Spleen (tissue), 7 donors: ENCODE data around the gene ISM2.

ENCODE experiments used
- CTCF ChIP-seq, 11 experiments: fragments of 200-600 bp in 7 of 11; fragments of 450-650 bp in 4 of 11; sonication (generic) in 4 of 11; IDR thresholded peaks in 8 of 11; conservative IDR thresholded peaks in 3 of 11; 1 replicate in 7 of 11; 2 replicates in 4 of 11; pipeline versions ENCODE4 v1.4.0 to v1.8.0; 2016 to 2021; ENCODE audit warnings: antibody characterized with exemption in 11 of 11, inconsistent platforms in 4 of 11, mild to moderate bottlenecking in 1 of 11
- POLR2A ChIP-seq, 3 donors: fragments of 450-650 bp; IDR thresholded peaks; one replicate each; pipeline ENCODE4 v1.5.1; 2017; ENCODE audit warnings: antibody characterized with exemption in 3 of 3, mild to moderate bottlenecking in 1 of 3
- POLR2AphosphoS5 ChIP-seq, 3 donors: sonication (generic); formaldehyde crosslinking; IDR thresholded peaks; one replicate each; pipeline ENCODE4 v1.5.1; 2017; ENCODE audit warnings: antibody characterized with exemption in 3 of 3
- donor health status: DM: no; HTN: no; CAD: no; lungs with moderate emphysema.
- donor health status: DM: no; HTN: no; CAD: no.
- donor health status: DM: no; HTN: no; CAD: no.

GRCh38 chr14:77509366-77509765, 10.8 kb upstream of the ISM2 start:
- no peak for TF ChIP-seq POLR2AphosphoS5 (IDR thresholded peaks at IDR 0.05)
- TF ChIP-seq CTCF (IDR thresholded peaks at IDR 0.05 in 8 of 11, conservative IDR thresholded peaks at IDR 0.05 in 3 of 11): no peak
- TF ChIP-seq POLR2A (IDR thresholded peaks at IDR 0.05): no peak
